ENCODE measurements around the gene PSTK. TPM values are rescaled to one million over a fixed set of nuclear protein-coding genes. Genes with fewer than 3 reads are reported as not detected.

The PSTK gene
- total RNA-seq, 1 experiment from 2014 or later: 4.4 TPM

GRCh38 chr10:122992031-122992585, 11.9 kb downstream of the PSTK start:
- H3K4me1 ChIP-seq (ENCODE audit: control insufficient read depth in 1 of 2, insufficient read depth in 2 of 2, low read length in 2 of 2): no peaks in the 10 kb centered on the region
- CTCF ChIA-PET: interaction anchor here (3.4 kb wide), 1 partner anchor 12 kb away, joined by 12 read pairs; the partner anchor contains the start of gene PSTK
- peaks cover 11 to 17% of the 10 kb centered on the region in 2 experiments; a peak in 3 of 4 replicates for H3K36me3 ChIP-seq (ENCODE audit: control insufficient read depth in 1 of 2, insufficient read depth in 2 of 2, low read length in 2 of 2)
- no peaks in the 10 kb centered on the region for H3K9me3 ChIP-seq (ENCODE audit: control insufficient read depth in 1 of 2, insufficient read depth in 1 of 2, low read depth in 1 of 2, low read length in 2 of 2)
- ATAC-seq (no peak), DNase-seq (ENCODE audit: low read depth, low spot score) (no peak)
- no peak overlapping the region for H3K4me3 ChIP-seq (replicated peaks in 1 of 2; ENCODE audit: low read depth in 1 of 2, low read length in 2 of 2)
- no peak overlapping the region for H3K9ac ChIP-seq (ENCODE audit: low read length)
- intact Hi-C loops (cut with micrococcal nuclease): no loop called here
- RAD21 ChIA-PET (ENCODE audit: low non-redundant PET in 1 of 2, low total read pairs in 2 of 2, uncharacterized antibody in 2 of 2, unreplicated experiment in 2 of 2): no interaction called here
- peaks cover 2% of the 10 kb centered on the region; the same call in 1 of the 2 replicates for H3K79me2 ChIP-seq (ENCODE audit: insufficient read depth, low read length)
- no peaks in the 10 kb centered on the region for H4K20me1 ChIP-seq (ENCODE audit: insufficient read depth)
- no peak overlapping the region for H3K4me2 ChIP-seq (ENCODE audit: low read length)
- H2AFZ ChIP-seq (ENCODE audit: low read depth, low read length, poor library complexity, severe bottlenecking): no peak overlapping the region
- H3K27ac ChIP-seq (ENCODE audit: low read depth, low read length): no peak overlapping the region
- no peaks in the 10 kb centered on the region for H3K9me2 ChIP-seq (ENCODE audit: insufficient read depth)
- TF ChIP-seq ELF1 (IDR thresholded peaks at IDR 0.05; ENCODE audit: borderline replicate concordance, low read depth): no peak
- TF ChIP-seq POLR2AphosphoS5 (IDR thresholded peaks at IDR 0.05; ENCODE audit: low read depth, low read length): no peak
- TF ChIP-seq, protein P1, sequence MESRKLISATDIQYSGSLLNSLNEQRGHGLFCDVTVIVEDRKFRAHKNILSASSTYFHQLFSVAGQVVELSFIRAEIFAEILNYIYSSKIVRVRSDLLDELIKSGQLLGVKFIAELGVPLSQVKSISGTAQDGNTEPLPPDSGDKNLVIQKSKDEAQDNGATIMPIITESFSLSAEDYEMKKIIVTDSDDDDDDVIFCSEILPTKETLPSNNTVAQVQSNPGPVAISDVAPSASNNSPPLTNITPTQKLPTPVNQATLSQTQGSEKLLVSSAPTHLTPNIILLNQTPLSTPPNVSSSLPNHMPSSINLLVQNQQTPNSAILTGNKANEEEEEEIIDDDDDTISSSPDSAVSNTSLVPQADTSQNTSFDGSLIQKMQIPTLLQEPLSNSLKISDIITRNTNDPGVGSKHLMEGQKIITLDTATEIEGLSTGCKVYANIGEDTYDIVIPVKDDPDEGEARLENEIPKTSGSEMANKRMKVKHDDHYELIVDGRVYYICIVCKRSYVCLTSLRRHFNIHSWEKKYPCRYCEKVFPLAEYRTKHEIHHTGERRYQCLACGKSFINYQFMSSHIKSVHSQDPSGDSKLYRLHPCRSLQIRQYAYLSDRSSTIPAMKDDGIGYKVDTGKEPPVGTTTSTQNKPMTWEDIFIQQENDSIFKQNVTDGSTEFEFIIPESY (IDR thresholded peaks at IDR 0.05; ENCODE audit: extremely low read depth, insufficient replicate concordance, low read length): no peak
- TF ChIP-seq RAD21 (IDR thresholded peaks at IDR 0.05; ENCODE audit: low read depth): no peak
- no peak for TF ChIP-seq CTCF (IDR thresholded peaks at IDR 0.05 in 2 of 3, conservative IDR thresholded peaks at IDR 0.05 in 1 of 3; ENCODE audit: borderline replicate concordance in 1 of 3, insufficient read depth in 1 of 3, low read depth in 2 of 3, low read length in 2 of 3)
- no peak for TF ChIP-seq YY1 (IDR thresholded peaks at IDR 0.05; ENCODE audit: extremely low read depth, insufficient replicate concordance, low read depth, low read length)
- no peak for TF ChIP-seq SP1 (IDR thresholded peaks at IDR 0.05; ENCODE audit: low read depth)
- TF ChIP-seq, protein P2, sequence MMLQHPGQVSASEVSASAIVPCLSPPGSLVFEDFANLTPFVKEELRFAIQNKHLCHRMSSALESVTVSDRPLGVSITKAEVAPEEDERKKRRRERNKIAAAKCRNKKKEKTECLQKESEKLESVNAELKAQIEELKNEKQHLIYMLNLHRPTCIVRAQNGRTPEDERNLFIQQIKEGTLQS (IDR thresholded peaks at IDR 0.05): no peak
- BruUV-seq (replicated peaks): no TSS peak
- POLR2A ChIA-PET: no interaction called here
- no peaks in the 10 kb centered on the region for H3K27me3 ChIP-seq (ENCODE audit: insufficient read depth, low read length)
